ENCODE measurements around the gene ITPK1.

GRCh38 chr14:92974541-92975345 lies 141.0 kb downstream of the ITPK1 start:
- no peak for TF ChIP-seq CTCF (conservative IDR thresholded peaks at IDR 0.05)
- no peak for TF ChIP-seq ZFX (IDR thresholded peaks at IDR 0.05)
